ENCODE results near the gene VAV2.

Gene VAV2

DNA sequence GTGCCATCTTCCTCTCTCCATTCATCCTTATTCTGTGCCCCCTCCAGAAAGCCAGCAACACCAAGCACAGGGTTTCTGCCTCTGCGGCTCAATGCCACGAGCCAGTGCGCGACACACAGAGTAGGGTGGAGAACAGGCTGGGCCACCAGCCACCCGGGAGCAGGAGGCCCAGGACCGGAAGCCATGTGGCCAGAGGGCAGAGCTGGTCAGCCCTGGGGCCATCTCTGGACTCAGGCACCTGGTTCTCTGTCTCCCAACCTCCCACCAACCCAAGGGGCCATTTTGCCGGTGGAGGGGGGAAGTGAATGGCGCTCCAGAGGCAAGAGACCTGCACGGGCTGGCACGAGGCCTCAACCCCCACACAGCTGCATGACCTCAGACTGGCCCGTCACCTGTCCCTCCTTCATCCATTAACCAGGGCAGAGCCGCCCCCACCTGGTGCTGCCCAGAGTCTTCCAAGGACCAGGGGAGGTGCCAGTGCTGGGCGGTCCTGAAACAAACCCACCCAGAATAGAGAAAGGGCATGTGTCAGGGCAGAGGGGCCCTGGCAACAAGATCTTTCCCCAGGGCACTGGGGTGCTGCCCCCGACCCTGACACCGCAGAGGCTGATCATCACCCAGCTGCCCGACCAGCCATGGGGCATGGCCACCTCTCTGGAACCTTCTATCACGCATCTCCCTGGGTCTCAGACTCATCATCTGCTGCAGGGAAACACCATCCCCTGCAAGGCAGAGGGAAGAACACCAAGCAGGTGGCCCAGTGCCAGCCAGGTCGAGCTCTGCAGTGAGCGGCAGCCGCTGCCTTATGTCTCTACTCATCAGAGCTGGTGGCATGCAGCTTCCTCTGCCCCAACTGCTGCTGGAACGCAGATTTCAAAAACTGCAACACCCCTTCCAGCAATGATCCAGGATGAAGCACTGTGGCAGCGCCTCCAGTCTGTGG is 11.9 kb downstream of the VAV2 start:
- DNase-seq (ENCODE audit: low read depth) = no peak

GRCh38 chr9:133979273-133979920 is 12.7 kb downstream of the VAV2 start:
- no peak for DNase-seq (ENCODE audit: low read depth)

DNA sequence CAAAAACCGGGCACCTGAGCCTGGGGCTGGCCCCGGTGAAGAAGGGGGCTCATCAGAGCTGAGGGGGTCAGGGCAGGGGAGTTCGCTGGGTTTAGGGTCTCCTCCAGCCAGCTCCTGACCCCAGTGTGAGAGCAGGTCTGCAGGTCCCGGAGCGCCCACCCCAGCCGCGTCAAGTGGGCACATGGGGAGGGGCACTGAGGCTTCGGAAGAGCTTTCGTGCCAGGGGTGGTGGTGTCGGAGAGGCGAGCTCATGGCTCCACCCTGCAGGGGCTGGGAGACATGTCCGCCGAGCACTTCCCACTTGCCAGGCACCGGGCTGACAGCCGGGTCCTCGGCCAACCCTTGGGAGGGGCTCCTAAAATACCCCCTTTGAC is 13.2 kb downstream of the VAV2 start:
- DNase-seq (ENCODE audit: low read depth) = no peak

DNA sequence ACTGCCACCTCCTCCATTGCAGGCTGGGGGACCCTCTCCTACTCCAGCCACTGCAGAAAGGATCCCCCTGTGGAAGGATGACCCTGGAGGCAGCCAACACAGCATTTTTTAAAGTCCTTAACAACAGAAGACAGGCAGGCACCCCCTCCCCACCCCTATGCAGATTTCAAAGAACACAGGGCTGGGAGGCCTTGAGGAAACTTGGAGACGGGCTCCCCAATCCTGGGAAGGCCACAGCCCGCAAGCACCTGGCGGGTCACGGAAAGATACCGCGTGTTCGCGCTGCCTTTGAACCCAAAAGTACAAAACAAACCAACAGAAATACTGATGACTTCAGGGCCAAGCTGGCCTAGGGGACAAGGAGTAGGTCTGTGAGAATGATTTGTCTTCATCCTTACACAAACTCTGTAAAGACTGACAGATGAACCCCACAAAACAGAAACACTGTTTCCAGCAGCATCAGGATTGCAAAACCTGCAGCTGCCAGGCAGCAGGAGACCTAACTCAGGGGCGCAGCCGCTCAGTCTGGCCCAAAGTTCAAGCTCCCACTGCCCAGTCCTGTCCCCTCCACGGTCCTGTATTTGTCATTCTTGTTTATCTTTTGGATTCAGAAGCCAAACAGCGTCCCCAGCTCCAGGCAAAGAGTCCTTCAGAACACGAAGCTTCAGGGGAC is 13.8 kb downstream of the VAV2 start:
- DNase-seq (ENCODE audit: low read depth) = no peak

DNA sequence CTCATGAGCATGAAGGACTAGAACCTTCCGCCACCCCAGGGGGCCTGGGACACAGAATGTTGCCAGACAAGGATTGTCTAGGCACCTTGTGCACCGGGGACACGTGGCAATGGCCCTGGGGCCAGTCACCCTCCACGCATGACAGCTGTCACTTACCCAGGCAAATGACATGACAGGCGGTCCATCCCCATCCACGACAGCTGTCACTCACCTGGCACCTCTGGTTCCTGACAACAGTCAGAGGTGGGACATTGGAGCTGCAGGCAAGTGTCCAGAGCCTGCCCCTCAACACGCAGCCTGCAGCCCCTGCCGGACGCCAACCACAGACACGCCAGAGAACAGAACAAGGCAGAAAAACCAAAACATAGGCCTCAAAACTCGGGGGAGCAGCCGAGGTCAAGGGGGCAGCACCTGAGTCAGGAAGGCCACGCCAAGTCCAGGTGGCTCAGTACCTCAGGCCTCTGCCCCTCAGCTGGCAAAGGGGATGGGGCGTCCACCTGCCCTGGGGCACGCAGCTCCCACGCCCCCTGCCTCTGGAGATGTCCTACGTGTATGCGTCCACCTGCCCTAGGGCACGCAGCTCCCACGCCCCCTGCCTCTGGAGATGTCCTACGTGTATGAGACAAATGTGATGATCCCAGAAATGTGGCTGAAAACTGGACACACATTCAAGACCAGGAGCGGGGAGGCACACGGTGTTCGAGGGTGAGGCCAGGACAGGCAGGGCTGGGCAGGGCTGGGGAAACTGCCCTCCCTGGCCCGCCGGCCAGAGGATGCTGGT is 14.5 kb downstream of the VAV2 start:
- no peak for DNase-seq (ENCODE audit: low read depth)

DNA sequence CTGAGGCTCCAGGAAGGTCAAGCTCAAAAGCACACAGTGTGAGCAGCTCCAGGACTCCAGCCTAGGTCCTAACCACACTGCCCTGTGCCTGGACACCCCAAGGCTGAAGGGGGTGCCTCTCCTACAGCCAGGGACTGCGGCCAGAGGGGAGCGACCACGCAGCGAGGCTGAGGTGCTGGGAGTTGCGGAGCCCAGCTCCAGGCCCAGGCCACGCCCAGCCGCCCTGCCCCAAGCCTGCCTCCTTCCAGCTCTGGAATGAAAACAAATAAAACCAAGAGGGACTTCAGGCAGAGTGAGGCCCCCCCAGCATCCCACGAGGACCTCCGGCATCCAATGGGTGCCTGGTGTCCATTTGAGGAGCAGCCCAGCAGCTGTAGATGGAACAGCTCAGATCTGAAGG is 15.2 kb downstream of the VAV2 start:
- no peak for DNase-seq (ENCODE audit: low read depth)

- no peak for DNase-seq (ENCODE audit: low read depth)
Observed at GRCh38 chr9:133976191-133976861, 15.8 kb downstream of the VAV2 start.

DNA sequence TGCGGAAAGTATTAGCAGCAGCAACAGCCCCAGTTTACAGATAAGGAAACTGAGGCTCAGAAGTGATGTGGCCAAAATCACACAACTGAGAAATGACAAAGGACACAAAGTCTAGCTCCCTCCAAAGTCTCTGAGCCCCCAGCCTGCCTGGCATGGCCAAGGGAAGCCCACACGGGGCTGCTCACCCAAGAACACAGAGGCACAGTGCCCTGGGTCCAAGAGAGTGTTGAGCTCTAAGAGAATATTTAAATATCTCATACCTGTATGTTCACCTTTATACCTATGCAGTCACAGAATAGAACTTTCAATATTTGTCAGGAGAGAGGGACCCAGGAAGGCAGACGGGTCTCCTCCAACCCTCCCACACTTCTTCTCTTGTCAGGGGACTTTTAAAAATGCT is 16.6 kb downstream of the VAV2 start:
- DNase-seq (ENCODE audit: low read depth) = no peak

DNA sequence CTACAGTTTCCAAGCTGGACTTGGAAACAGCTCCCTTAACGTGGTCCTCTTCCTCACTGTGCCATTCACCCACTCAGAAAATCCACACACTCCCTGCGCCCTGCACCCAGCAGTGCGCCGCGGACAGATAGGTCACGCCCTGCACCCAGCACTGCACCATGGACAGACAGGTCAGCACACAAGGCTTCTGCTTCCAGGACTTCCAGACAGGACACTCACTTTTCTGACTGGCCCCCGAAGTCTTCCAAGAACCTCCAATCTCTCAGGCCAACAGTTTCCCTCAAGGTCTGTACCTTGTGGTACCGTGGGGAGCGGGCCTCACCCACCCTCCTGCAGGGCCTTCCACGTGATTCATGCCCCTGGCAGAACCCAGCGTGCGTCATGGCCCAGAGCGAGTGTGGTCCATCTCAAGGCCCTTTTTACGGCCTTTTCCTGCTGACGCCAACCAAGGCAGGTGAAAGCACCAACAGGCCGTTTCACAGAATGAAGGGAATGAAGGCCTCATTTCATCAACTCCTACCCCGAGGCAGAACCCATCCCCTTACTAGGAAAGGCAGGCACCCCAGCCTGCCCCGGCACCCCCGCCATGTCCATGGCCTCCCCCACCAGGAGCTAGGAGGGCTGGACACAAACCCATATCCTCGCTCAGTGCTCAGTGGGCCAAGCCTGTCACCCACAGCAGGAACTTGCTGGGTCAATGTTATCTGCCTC is 17.3 kb downstream of the VAV2 start:
- DNase-seq (ENCODE audit: low read depth) = no peak

- DNase-seq (ENCODE audit: low read depth) = no peak
Observed at GRCh38 chr9:133973791-133974630, 18.1 kb downstream of the VAV2 start.

GRCh38 chr9:133973111-133973790 is 18.9 kb downstream of the VAV2 start:
- DNase-seq (ENCODE audit: low read depth) = no peak

DNA sequence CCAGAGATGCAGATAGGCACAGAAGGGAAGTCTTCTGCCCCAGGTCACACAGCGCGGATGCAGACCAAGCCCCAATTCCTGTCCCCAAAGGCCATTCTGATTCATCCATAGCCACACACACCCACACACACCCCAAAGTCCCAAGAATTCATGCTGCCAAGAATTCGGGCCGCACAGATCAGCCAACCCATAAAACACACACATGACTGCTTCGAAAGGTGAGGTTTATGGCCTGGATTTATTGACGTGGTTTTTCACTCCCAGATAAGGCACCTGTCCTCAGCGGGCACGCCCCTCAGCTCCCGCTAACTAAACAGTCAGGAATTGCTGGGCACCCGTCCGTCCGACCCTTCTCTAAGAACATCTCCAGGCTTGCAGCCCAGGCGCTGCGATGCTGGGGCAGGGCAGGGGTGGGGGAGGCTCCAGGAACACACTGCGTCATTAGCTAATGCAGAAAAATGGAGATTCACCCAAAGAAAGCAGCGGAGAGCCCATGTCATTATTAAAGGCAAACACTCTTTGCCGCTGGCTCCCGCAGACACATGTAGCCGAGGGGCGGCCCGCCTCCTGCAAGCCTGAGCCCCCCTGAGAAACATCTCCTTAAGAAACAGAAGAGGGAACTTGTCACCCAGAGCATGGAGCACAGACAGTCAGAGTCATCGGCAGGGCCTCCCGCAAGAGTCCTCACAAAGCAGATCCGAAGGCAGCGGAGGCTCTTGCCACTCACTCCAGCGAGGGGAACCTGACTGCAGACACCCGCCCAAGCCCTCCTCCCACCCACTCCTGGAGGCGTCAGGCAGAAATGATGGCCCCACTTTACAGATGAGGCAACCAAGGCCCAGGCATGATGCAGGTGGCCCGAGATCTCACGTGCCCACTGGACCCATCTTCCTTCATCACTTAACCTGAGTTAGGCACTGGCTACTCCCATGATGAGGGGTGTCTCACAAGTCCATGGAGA is 19.9 kb downstream of the VAV2 start:
- DNase-seq (ENCODE audit: low read depth) = no peak

DNA sequence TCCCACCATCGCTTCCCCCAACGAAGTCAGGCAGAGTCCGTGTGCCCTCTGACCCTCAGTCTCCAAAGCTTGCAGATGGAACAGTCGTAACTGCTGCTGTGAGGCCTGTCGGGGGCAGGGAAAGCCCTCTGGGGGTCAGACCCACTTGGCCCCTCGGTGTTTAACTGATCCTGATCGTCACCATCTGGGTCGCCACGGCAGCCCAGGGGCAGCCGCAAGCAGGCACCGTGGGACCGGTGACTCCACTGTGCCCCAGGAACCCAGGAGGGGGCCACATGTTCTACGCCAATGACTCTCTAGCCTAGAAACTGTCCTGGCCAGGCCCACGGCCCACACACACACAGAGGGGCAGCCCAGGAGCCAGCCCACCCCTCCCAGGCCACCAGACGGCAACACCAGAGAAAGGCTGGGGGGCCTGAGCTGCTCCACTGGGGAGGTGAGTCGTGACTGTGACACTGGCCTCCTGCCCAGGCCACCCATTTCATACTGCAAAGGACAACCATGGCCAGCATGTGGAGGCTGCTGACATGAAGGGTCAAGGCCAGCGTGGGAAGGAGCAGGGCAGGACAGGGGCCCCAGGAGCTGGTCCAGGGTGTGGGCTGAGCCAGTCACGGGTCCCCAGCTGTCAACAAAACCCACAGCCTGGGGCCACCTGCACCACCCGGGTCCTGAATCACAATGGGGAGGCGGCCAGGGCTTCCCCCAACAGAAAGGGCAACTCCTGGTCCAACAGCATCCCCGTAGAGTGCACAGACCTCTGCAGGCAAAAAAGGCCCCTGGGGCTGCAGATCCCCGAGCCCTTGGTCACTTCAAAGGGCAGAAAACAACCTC is 20.8 kb downstream of the VAV2 start:
- no peak for DNase-seq (ENCODE audit: low read depth)

DNA sequence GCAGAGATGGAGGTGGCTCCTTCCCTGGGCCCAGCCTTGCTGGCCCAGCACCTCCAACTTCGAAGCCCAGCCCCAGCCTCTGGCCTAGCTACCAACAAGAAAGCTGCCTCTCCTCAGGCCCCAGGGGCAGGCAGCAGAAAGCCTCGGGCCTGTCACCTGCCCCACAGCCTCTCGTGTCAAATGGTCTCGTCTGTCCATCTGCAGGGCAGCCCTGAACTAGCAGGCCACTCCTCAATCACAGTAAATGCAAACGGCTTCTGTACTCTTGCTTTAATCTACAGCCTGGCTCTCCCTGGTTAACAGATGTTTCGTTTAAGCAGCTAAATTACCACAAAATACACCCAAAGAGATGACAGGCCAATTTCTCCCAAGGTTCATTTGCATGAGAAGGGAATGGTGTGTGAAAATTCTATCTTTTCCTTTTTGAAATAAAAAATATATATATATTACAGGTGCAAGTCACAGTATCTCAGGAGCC is 21.5 kb downstream of the VAV2 start:
- no peak for DNase-seq (ENCODE audit: low read depth)

- DNase-seq (ENCODE audit: low read depth) = no peak
Observed at GRCh38 chr9:133969681-133970580, 22.2 kb downstream of the VAV2 start.

- no peak for DNase-seq (ENCODE audit: low read depth)
Observed at GRCh38 chr9:133968966-133969617, 23.0 kb downstream of the VAV2 start.
